Endothelial cell (in vitro differentiated cells): ENCODE data around the gene DENND1A. TPM values are rescaled to one million over a fixed set of nuclear protein-coding genes. Genes with fewer than 3 reads are reported as not detected.

ENCODE experiments used
- DNase-seq: peaks from one replicate; pipeline ENCODE4 v3.0.0; 2021; ENCODE audit warnings: low spot score
- H3K27ac Mint-ChIP-seq: one replicate; pipeline ENCODE4 v1.8.0; 2021; ENCODE audit warnings: mixed read lengths, inconsistent platforms; ENCODE audit not compliant: unreplicated experiment
- H3K27me3 Mint-ChIP-seq: one replicate; pipeline ENCODE4 v1.8.0; 2021; ENCODE audit warnings: mild to moderate bottlenecking, moderate library complexity, mixed read lengths, inconsistent platforms; ENCODE audit not compliant: unreplicated experiment
- H3K36me3 Mint-ChIP-seq: one replicate; pipeline ENCODE4 v1.8.0; 2021; ENCODE audit warnings: mild to moderate bottlenecking, low read depth, mixed read lengths, inconsistent platforms; ENCODE audit not compliant: unreplicated experiment
- H3K4me1 Mint-ChIP-seq: one replicate; pipeline ENCODE4 v1.8.0; 2021; ENCODE audit warnings: mild to moderate bottlenecking, mixed read lengths, inconsistent platforms; ENCODE audit not compliant: unreplicated experiment
- H3K4me3 Mint-ChIP-seq: one replicate; pipeline ENCODE4 v1.8.0; 2021; ENCODE audit warnings: mild to moderate bottlenecking, mixed read lengths, inconsistent platforms; ENCODE audit not compliant: unreplicated experiment
- H3K9me3 Mint-ChIP-seq: one replicate; pipeline ENCODE4 v1.8.0; 2021; ENCODE audit warnings: mixed read lengths, inconsistent platforms; ENCODE audit not compliant: unreplicated experiment
- CTCF ChIP-seq: fragments of 200-600 bp; sonication (generic); IDR thresholded peaks from one replicate; pipeline ENCODE4 v1.5.0; 2021; ENCODE audit warnings: antibody characterized with exemption; ENCODE audit not compliant: unreplicated experiment
- total RNA-seq: library from RNA; stranded (reverse); fragmentation: NEBNext Ultra II Directional; extraction: Animal tissue kit (Norgen Biotek cat#: 25700); gene quantifications from one replicate; pipeline ENCODE4 v1.2.1, GENCODE V29; 2021; ENCODE audit not compliant: unreplicated experiment

Gene DENND1A
- total RNA-seq, 1 donor from 2014 or later: 14.1 TPM

- no peak for DNase-seq
- no peaks in the 10 kb centered on the region for H3K36me3 Mint-ChIP-seq
- no peaks in the 10 kb centered on the region for H3K9me3 Mint-ChIP-seq
- TF ChIP-seq CTCF: no peak
- no peak overlapping the region for H3K27ac Mint-ChIP-seq
- no peak overlapping the region for H3K4me3 Mint-ChIP-seq
- H3K4me1 Mint-ChIP-seq: peaks cover 13% of the 10 kb centered on the region
- H3K27me3 Mint-ChIP-seq: no peaks in the 10 kb centered on the region
Measured at GRCh38 chr9:123745933-123746332, 184.0 kb downstream of the DENND1A start.

DNA sequence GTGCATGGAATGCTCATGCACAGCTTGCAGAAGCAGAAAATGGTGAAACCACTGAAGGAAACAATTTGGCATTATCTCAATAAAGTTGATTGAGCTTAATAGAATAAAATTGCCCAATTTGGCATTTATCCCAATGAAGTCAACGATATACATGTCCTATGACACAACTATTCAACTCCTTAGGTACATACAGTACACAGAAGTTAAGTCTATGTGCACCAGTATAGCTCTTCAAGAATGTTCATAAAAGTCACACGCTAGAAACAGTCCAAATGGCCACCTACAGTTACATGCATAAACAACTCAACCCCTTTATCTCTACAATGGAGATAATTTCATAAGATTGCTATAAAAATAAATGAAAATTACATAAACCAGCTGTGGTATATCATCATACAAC, 184.5 kb downstream of the DENND1A start:
- Mint-ChIP-seq H3K4me3 (no peak overlapping the region), H3K27me3 (no peaks in the 10 kb centered on the region), H3K4me1 (peaks cover 13% of the 10 kb centered on the region), H3K9me3 (no peaks in the 10 kb centered on the region), H3K27ac (no peak overlapping the region), H3K36me3 (no peaks in the 10 kb centered on the region)
- no peak for TF ChIP-seq CTCF
- DNase-seq: no peak

GRCh38 chr9:123743737-123744136, 186.2 kb downstream of the DENND1A start:
- Mint-ChIP-seq H3K27me3 (no peaks in the 10 kb centered on the region), H3K36me3 (no peaks in the 10 kb centered on the region)

DNA sequence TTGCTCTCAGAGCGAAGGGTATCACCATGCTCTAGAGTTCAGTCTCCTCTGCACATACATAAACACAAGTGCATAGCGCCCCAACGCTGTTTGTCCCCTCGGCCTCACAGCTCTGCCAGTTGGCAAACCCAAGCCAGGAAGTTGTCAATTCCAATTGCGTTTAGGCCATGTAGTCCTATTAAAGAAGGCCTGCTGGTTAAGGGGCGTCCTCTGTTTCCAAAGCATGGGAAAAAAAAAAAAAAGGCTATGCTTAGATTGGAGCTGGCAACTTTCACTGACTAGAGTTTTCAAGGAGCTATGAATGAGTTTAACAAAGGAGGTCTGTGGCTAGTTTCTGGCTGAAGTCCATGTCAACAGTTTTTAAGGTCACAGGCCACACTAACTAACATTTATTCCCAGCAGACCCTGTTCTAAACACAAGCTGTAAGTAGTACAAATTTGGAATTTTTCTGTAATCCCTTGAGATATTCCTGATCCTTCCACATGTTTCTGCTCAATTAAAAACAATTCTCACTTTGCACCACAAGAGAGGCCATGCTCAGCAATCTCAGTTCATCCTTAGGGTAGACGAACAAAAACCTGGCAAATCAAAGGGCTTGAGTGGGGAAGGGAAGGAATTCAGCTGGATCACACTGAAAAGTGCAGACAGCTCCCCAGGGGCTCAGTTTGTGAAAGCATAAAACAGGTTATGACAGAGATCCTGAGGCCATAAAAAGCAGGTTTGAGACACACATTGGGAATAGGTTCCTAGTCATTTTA, 187.7 kb downstream of the DENND1A start:
- Mint-ChIP-seq H3K36me3 (no peaks in the 10 kb centered on the region), H3K4me1 (peaks cover 11% of the 10 kb centered on the region), H3K9me3 (no peaks in the 10 kb centered on the region), H3K27me3 (no peaks in the 10 kb centered on the region), H3K4me3 (no peak overlapping the region), H3K27ac (no peak overlapping the region)
- TF ChIP-seq CTCF: no peak
- no peak for DNase-seq

More at GRCh38 chr9:123743737-123744136, 186.2 kb downstream of the DENND1A start:
- no peak for DNase-seq
- H3K9me3 Mint-ChIP-seq: no peaks in the 10 kb centered on the region
- TF ChIP-seq CTCF: no peak
- H3K4me1 Mint-ChIP-seq: peaks cover 11% of the 10 kb centered on the region
- H3K27ac Mint-ChIP-seq: no peak overlapping the region
- H3K4me3 Mint-ChIP-seq: no peak overlapping the region

DNA sequence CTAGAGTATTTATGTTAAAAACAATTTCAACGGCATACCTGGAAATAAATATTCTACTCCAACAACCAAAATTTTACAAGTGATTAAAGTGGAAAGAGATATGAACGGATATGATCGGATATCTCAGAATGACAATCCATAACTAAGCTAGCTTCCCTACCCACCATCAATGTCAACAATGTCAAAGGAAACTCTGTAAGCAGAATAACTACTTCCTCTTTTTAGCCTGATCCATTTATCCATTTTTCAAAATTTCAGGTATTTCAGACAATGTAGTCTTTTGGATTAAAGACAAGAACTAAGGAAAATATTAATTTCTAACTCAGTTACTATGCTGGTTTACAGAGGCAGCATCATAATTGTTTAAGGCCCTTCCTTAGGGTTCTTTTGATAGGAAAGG, 188.7 kb downstream of the DENND1A start:
- no peaks in the 10 kb centered on the region for H3K27me3 Mint-ChIP-seq
- no peaks in the 10 kb centered on the region for H3K36me3 Mint-ChIP-seq
- H3K4me1 Mint-ChIP-seq: peaks cover 11% of the 10 kb centered on the region
- no peak overlapping the region for H3K27ac Mint-ChIP-seq
- DNase-seq: no peak
- H3K4me3 Mint-ChIP-seq: no peak overlapping the region
- TF ChIP-seq CTCF: no peak
- H3K9me3 Mint-ChIP-seq: no peaks in the 10 kb centered on the region
